SIG-M5 (cell line): ENCODE measurements around the gene NT5C1B.
"Not testable (repeated sequence)": the region's sequence is repeated elsewhere in the genome, so short reads cannot be mapped to it uniquely, and the experiment has no call there.

Experiments
- DNase-seq: peaks from one replicate; lab custom pipeline; 2025; lab: John Stamatoyannopoulos, UW

NT5C1B gene

DNA sequence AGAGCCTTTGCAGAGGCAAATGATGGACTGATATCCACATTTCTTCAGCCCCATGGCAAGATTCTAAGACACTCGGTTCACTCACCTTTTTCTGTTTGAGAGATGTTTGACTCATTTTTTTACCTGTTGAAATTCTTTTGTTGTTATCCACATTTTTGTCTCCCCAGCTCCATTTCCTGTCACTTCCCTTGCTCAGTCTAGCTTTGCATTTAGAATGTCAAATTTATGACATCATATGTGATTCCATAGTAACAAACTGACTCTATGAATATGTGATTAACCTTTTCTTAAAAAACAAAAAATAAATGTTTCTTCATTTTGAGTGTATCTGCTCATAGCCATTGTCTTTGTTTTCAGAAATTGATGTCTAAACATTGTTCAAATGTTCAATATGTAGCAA is at the start of gene NT5C1B:
Gene NT5C1B (minus strand): TSS at position 216 of the 400 bp plus-strand sequence. CDS start 101 bp downstream, at position 115.
- DNase-seq: no peak

DNA sequence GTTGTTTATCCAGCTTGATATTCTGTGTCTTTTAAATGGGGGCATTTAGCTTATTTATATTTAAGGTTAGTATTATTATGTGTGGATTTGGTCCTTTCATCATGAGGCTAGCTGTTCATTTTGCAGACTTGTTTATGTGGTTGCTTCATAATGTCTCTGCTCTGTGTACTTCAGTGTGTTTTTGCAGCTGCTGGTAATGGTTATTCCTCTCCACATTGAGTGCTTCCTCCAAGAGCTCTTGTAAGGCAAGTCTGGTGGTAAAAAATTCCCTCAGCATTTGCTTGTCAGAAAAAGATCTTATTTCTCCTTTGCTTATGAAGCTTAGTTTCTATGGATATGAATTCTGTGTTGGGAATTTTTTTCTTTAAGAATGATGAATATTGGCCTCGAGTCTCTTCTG is 47.8 kb upstream of the NT5C1B start:
- DNase-seq: no peak

DNA sequence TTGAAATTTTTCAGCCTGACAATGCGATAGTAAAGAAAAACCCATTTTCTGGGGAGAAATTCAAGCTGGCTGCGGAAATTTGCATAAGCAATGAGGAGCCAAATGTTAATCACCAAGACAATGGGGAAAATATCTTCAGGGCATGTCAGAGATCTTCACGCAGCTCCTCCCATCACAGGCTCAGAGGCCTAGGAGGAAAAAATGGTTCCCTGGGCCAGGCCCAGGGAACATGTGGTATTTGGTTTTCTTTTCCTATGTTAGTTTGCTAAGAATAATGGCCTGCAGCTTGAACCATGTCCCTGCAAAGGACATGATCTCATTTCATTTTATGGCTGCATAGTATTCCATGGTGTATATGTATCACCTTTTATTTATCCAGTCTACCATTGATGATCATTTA is 43.3 kb upstream of the NT5C1B start:
- DNase-seq: not testable (repeated sequence)

DNA sequence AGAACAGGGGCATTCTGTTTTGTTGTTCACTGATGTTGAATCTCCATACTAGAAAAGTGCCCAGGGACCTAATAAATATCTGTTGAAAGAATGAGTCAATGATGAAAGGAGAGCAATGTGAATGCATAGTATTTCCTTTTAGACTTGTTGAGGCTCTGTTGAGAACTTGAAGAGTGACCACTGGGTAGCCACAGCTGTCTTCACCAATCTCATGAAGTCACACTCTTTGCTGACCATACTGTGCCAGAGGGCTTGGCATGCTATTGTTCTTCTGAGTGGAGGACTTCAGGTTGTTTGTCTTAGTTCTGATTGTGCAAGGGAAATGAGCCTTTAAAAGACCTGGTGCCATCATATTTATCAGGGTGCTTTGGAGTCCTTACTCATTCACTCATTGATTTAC is 41.6 kb upstream of the NT5C1B start:
- no peak for DNase-seq

DNA sequence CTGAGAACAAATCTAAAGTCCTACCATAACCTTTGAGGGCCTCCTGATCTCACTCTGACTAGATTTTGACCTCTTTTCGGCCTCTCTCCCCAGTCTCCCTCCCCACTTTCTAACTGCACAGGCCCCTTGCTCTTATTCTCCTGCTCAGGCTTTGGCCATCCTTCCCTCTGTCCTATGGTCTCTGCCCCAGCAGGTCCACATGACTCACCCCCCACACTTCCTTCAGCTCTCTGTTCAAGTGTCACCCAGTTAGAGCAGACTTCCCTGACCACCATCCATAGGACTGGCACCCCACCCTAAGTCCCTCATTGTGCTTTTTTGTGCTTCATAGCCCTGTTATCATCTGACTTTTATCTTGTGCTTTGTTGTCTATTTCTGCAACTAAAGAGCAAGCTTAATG is 41.2 kb upstream of the NT5C1B start:
- DNase-seq: no peak

DNA sequence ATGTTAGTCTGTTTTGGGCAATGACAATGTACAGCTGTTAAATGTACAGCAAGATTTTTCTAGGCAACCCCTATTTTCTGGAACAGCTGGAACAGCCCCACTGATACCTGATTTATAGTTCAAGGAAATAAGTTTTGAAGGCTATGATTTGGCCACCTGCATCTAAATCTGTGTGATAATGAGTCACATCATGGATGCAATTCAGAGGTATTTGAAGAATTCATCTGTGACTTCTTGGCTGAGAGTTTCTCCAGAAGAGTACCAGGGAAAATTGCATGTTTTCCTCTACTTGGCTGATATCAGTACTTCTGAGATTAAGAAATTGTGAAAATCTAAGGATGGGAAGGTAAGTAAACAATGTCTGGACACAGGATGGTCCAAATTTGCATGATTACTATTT is 40.7 kb upstream of the NT5C1B start:
- no peak for DNase-seq

DNA sequence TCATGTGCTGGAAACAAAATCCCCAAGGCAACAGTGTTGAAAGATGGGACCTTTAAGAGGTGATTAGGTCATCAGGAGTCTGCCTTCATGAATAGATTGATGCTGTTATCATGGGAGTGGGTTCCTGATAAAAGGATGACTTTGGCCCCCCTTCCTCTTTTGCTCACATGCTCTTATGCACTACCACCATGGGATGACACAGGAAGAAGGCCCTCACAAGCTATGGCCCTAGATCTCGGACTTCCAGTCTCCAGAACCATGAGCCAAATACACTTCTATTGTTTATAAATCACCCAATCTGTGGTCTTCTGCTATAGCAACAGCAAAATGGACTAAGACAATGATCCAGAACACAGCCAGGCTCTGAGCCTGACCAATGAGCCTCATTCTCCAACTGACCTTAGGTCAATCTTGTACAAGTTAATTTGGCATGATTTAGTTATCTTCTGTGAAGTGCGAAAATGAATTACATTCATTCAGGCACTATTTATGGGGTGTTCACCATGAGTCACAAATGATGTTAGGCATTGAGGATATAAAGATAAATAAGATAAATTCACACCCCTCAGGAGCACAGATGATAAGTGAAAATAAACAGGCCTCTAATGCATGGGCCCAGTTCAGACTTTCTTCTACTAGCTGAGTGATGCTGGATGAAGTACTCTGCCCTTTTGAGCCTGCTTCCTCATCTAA is 37.7 kb upstream of the NT5C1B start:
- no peak for DNase-seq

DNA sequence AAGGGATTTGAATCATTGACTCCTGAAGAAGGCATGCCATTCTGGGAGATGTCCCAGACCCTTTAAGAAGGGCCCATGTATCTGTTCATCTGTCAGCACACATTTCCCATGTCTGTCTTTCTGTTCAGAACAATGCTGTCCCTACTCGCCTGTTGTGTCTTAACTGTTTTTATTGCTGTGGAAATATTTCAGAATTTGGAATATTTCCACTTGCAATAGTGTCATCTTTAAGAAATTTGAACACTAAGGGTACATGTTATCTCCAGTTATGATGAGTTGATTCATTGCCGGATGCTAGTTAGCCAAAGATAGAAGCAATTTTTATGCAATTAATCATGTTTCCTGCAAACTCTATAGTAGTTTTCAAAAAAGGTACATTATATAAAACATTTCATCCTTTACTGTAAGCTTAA is 36.9 kb upstream of the NT5C1B start:
- no peak for DNase-seq

DNA sequence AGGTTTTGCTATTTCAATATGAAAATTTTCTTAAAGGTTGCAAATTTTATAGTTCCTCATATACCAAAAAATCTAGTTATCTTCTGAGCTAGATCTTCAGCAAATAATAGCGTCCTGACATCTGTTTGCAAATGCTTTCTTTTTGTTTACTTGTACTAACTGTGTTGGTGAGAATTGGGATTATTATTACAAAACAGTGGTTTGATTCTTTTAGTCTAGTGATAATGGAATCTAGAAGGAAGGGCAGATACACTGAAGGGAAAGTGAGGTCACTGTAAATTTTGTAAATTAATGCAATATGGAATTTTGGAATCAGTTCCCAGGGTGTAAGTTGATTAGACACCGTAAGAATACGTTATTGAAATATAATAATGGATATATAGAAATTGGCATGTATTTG is 36.2 kb upstream of the NT5C1B start:
- DNase-seq: no peak

DNA sequence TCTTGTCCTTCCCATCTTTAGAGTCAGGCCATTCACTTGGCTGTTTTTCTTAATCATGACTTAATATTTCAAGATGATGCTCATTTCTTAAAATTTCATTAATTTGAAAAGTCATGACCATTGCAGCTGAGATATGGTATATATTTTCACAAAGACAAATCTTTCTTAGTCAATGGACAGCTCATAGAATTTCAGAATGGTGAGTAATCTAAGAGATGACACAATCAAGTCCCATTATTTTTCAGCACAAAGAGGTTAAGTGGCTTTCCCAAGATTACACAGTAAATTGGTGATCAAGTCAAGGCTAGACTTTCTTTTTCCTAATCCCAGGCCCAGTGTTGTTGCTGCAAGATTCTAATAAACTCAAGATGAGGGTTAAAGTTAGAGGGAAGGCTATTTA is 34.4 kb upstream of the NT5C1B start:
- DNase-seq: no peak

DNA sequence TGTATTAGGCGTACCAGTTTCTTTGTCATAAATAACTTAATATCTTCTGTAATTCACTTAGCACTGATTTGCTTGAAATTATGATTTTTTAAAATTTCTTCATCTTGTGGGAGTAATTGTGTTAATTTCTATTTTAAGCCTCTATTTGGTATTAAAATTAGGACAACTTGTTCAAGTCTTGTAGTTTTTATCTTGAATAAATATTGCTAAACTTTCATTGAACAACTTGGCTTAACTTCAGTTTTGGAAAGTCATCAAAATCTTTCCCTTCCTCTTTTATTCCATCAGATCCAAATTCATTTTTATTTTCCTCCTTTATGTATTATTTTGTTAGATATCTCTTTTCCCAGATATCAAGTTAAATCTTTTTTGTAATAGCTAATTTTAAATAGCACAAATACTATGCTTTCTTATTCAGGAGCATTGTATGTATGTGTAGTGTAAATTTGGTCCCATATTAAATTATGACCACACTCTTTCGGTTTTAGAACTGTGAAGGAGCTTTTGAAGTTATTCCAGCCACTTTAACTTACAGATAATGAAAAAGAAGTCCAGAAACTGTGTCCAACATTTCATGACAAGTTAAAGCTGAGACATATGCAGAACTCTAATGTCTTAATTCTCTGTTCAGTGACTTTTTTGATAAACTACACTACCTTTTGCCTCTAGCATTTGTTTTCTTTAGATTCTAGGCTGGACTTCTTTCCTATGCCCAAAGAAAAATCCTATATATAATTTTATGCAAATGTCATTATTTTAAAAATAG is 31.7 kb upstream of the NT5C1B start:
- DNase-seq: no peak

DNA sequence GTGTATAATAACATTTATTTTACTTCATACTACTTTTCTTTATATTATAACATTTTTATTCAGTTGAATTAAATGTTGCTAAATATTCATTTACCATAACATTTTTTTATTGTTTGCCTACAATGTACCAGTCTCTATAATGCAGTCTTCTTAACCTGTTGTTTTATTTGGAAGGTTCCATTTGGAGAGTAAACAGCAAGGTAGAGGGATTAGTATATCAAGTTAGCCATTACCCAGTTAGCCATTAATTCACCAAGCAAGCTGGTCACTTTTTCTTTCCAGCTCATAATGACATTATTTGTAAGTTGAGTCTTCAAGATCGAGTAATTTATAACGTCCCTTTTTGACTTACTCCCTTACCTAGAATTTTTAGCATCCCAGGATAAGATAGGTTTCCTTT is 29.7 kb upstream of the NT5C1B start:
- DNase-seq: no peak

DNA sequence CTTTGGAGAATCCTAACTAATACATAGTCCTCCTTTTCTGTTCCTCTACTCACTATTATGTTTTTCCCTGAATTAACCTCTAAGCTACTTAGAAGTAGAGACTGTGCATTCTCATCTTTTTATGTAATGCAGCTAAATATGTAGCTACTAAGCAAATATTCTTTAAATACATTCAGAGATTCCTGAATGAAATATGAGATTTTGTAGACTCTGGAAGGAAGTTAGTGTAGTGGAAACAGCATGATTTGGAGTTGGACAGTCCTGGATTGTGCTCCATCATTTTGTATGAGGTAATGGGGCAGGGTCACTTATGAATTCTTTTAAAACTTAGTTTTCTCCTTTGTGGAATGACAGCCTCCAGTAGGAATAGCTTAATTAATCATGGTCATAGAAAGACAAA is 24.7 kb upstream of the NT5C1B start:
- no peak for DNase-seq

DNA sequence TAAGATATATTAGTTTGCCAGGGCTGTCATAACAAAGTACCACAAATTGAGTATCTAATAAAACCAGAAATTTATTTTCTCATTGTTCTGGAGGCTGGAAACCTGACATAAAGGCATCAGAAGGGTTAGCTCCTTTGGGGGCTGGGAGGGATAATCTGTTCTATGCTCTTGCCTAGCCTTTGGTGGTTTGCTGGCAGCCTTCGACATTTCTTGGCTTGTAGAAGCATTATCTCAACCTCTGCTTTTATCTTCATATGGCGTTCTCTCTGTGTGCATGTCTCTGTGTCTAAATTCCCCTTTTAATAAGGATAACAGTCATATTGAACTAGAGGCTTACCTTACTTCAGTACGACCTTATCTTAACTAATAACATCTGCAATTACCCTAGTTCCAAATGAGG is 22.8 kb upstream of the NT5C1B start:
- no peak for DNase-seq

DNA sequence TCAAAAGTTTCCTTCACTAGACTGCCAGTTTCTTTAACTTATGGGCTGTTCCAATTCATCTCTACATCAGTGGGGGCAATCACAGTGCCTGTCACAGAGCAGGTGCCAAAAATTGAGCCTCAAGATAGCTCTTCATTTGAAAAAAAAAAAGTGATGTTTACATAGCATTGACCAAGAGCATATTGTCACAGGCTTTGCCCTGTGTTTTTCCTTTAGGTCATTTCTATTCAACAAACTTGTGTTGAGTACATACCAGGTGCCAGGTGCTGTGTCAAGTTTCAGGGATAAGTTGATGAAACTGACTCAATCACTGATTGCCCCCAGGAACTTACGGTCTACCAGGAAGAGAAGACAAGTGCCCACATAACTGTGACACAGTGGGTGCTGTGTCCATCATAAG is 22.2 kb upstream of the NT5C1B start:
- no peak for DNase-seq

DNA sequence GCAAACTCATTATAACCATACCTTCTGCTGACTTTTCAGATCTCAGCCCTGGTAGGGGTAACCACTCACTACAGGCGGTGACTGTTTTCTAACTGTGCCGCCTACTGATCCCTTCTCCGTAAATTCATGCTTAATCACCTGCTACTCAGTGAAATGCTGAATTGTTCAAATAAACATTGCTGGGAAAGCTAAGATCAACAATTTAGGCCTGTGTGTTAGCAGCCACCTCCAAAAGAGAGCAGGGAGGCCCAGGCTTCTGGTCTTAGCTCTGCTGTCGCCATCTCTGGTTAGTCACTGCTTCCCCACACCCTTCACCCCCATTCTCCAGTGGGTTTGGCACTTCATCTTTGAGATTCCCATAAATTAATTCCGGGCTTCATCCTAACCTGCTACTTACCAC is 21.8 kb upstream of the NT5C1B start:
- DNase-seq: no peak

DNA sequence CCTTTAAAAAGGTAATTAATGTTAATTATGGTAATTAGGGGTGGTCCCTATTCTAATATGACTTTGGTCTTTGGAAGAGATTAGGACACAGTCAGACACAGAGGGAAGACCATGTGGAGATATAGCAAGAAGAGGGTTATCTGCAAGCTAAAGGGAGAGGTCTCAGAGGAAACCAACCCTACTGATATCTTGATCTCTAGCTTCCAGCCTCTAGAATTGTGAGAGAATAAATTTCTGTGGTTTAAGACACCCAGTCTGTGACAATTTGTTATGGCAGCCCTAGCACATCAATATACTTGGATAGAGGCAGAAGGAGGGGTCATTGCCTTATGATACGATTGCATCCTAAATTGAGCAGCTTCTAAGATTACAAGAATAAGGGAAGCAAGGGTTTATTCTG is 21.3 kb upstream of the NT5C1B start:
- DNase-seq: no peak

DNA sequence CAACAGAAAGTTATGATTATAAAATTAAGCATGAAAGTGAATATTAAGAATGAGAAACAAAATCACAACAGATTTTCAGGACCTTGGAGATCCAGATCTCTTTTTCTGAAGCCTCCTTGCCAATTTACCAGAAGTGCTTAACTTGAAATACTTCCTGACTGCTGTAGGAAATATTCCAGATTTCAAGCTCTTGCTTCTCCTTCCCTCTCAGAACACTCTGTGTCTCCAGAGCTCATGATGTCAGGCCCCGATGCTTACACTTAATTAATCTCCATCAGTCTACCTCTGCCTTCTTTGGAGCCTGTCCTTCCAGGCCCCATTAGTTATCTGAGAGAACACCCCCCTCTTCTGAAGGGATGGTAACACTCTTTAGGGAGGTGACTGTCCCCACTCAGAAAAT is 20.7 kb upstream of the NT5C1B start:
- no peak for DNase-seq

DNA sequence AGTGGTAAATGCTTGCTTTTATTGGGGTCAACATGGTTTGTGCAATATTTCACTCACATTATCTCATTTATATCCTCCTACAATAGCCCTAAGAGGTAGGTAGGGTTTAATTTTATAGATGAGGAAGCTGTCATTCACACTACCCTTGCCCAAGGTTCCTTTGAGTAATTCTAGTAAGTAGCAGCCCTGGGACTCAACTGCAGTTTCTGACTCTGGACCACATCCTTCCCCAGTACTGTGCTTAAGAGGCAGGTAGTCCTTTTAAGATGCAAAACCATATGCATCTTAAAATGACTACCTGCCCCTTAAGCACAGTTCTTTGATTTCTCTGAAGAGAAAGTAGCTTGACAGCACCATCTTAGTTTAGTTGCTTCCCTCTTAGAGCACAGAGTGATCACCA is 15.7 kb upstream of the NT5C1B start:
- no peak for DNase-seq

DNA sequence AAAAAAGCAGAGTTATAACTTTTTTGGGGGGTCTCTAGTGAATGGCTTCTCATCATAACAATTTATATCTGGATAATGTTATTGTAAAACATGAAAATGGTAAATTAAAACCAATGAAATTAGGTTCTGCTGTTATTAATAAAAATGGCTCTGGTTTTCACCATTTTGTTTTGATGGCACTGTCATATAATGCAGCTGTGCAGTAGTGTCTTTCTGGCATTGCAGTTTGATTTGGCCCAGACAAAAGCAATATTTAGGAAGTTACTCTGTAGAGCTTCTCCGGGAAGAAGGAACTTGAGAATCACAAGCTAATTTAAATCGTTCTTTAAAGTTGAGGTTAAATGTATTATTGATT is 15.1 kb upstream of the NT5C1B start:
- no peak for DNase-seq

DNA sequence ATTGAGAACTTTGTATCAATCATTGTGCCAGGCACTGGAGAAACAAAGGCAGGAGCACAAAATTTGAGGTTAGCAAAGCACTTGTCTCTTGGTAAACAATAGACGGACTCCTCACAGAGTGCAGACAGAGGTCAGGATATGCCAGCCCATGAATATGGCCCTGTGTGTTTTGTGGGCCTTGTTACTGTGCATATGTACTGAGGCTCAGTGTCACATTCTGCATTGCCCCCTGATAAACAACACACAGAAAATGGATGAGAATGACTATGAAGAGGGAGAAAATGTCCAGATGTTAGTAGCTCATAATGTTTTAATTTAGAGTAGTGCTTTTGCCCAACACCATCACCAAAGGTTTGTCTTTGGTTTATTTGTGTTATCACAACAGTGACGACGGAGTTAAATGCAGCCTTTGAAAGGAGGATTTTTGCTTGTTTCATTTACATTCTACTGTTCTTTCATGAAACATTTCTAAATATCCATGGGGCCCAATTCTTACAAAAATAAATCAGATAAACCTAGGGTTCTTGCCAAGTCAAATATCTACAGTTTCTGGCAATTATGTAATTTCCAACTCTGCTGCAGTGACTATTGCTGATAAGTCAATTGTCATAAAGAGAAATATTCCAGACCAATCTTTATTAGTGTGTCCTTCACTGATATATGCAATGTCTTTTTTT is 14.6 kb upstream of the NT5C1B start:
- DNase-seq: no peak

DNA sequence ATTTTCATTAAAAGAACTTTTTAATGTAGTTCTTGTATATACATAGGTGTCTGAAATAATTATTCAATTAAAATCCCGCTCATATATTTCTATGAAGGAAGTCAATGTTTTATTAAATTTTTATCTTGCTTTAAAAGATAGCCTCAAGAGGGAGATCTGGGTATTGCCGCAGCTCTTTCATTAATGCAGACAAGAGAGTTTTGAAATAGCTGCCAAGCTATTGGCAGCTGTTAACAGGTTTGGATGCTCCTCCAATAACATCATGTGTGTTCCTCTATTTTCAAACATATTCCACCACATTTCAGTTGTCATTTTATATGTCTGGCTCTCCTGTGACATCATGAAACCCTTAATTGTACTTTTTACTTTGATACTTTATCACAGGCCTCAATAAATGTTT is 12.9 kb upstream of the NT5C1B start:
- DNase-seq: no peak

DNA sequence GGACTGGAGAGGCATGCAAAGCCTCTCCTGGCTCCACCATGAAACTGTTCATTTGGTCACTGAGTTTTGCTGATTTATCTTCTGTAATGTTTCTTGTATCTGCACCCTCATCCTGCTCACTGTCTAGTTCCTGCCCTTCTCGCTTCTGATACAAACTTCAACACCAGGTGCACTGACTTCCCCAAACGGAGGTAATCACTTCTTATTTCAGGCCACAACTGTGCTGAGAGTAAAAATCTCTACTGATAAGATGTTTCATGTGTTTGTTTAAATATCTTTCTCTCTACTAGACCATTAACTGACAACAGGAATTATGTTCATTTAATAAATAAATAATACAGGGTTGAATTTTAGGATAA is 10.9 kb upstream of the NT5C1B start:
- no peak for DNase-seq
